Choroid plexus epithelial cell (primary cell): ENCODE results near the gene BTBD9.
A peak's percentile ranks its signal among the peaks of the same experiment; 100 is the strongest.

Source experiments
- DNase-seq: peaks from one replicate; pipeline ENCODE4 v3.0.0-alpha.2; 2010; ENCODE audit warnings: low read depth
- H3K4me3 ChIP-seq: 2 replicates; pipeline ENCODE4 v1.5.1; 2011; ENCODE audit warnings: low read depth, mild to moderate bottlenecking, control low read depth, low read length, moderate library complexity
- CTCF ChIP-seq: conservative IDR thresholded peaks from 2 replicates; pipeline ENCODE4 v1.5.1; 2011; ENCODE audit warnings: low read depth, mild to moderate bottlenecking, control low read depth, inconsistent platforms, low read length, moderate library complexity

Gene BTBD9

GRCh38 chr6:38279423-38279822, 360.3 kb downstream of the BTBD9 start:
- H3K4me3 ChIP-seq, result no peak overlapping the region
- no peak for DNase-seq
- peak; percentile 41 for TF ChIP-seq CTCF

- H3K4me3 ChIP-seq, result no peak overlapping the region
- TF ChIP-seq CTCF, result no peak
- DNase-seq, result peak; percentile 59
These were observed 366.4 kb downstream of the BTBD9 start for GRCh38 chr6:38273325-38273724.

- no peak for TF ChIP-seq CTCF
- no peak for DNase-seq
- H3K4me3 ChIP-seq, result no peak overlapping the region
These were observed 367.5 kb downstream of the BTBD9 start for GRCh38 chr6:38272222-38272621.

- TF ChIP-seq CTCF, result peak; percentile 19
- peak; percentile 40 for DNase-seq
- H3K4me3 ChIP-seq, result no peak overlapping the region
These were observed 368.6 kb downstream of the BTBD9 start for GRCh38 chr6:38271081-38271480.

- DNase-seq, result no peak
- TF ChIP-seq CTCF, result no peak
- no peak overlapping the region for H3K4me3 ChIP-seq
These were observed 369.4 kb downstream of the BTBD9 start for GRCh38 chr6:38270367-38270766.

- no peak for TF ChIP-seq CTCF
These were observed 370.1 kb downstream of the BTBD9 start for GRCh38 chr6:38269461-38270172.

GRCh38 chr6:38268342-38268741, 371.4 kb downstream of the BTBD9 start:
- H3K4me3 ChIP-seq, result no peak overlapping the region
- TF ChIP-seq CTCF, result no peak
- no peak for DNase-seq

More at GRCh38 chr6:38269461-38270172, 370.1 kb downstream of the BTBD9 start:
- DNase-seq, result no peak
- H3K4me3 ChIP-seq, result no peak overlapping the region
